ENCODE results near the gene C14orf180.

The C14orf180 gene

DNA sequence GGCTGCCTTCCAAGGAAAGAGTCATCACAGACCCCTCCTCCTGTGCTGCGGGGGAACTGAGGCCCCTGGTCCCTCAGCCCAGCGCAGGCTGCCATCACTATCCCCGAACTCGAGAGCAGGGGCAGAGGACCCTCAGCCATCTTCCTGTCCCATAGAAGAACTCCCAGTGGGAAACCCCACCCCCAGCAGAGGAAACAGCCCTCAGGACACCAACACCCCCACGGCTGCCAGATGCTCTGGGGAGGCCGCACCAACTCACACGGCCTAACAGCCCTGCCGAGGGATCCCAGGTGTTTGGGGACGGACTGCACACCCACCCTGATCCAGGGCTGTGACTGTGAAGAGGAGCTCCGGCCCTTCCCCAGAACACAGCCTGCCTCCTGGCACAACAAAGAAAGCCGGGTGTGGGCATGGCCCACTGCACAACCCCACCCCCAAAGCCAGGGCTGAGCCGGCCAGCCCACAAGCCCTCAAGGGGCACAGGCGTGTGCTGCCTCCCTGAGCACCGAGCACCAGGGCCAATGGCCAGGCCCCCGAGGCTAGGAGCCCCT, 16.3 kb upstream of the C14orf180 start:
- no peak for TF ChIP-seq EZH2 (IDR thresholded peaks at IDR 0.05)
- TF ChIP-seq FOXP2 (optimal IDR thresholded peaks at IDR 0.05; ENCODE audit: control extremely low read depth, extremely low read length, insufficient read depth), result no peak
- TF ChIP-seq POLR2AphosphoS5 (IDR thresholded peaks at IDR 0.05; ENCODE audit: borderline replicate concordance, low read depth, low read length), result no peak
- DNase-seq (ENCODE audit: low read depth, low spot score), result no peak
- Histone ChIP-seq H3K4me3 (no peak overlapping the region), H3K9me3 (ENCODE audit: low read depth, low read length) (no peaks in the 10 kb centered on the region), H3K27ac (no peak overlapping the region), H3K9ac (ENCODE audit: insufficient read length) (no peak overlapping the region), H3K36me3 (ENCODE audit: insufficient read depth, low read length) (no peaks in the 10 kb centered on the region)

DNA sequence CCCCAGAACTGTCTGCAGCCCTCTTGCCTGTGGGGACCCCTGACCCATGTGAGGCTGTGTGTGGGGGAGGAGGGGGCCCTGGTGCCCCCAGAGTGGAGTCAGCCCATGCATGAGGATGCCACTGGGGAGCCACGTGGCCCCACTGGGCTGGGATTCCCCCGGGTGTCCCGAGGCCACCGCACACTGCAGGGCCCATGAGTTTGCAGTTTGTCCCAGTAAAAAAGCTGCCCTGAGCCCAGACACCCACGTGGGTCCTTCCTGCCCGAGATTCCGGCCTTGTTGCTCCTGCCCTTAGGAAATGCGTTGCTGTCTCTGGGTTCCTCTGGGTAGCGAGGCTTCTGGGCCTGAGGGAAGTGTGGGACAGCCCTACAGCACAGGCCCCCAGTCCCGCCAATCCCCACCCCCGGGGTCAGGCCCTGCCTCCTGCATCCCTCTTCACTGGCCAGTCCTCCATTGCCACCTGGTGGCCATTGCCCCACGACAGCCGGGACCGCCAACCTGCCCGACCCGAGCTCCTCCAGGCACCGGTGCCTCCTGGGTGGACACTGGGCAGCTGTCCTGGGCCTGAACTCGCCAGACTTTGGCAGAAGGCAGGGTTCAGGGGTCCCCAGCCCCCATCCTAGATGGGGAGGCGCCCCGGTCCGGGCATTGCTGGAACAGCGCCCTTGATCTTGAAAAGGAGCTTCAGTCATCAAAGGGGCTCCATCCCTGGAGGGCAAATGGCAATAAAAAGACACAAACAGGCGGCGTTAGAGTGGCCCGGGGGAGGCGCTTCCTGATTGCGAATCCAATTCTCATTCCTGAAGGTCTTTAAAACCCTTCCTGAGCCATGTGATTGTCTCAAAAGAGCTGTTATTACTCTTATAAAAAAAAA, 15.6 kb upstream of the C14orf180 start:
- H3K36me3 ChIP-seq (ENCODE audit: insufficient read depth, low read length), result no peaks in the 10 kb centered on the region
- no peak overlapping the region for H3K27ac ChIP-seq
- no peak for DNase-seq (ENCODE audit: low read depth, low spot score)
- no peaks in the 10 kb centered on the region for H3K9me3 ChIP-seq (ENCODE audit: low read depth, low read length)
- no peak overlapping the region for H3K9ac ChIP-seq (ENCODE audit: insufficient read length)
- no peak overlapping the region for H3K4me3 ChIP-seq
- no peak for TF ChIP-seq FOXP2 (optimal IDR thresholded peaks at IDR 0.05; ENCODE audit: control extremely low read depth, extremely low read length, insufficient read depth)

DNA sequence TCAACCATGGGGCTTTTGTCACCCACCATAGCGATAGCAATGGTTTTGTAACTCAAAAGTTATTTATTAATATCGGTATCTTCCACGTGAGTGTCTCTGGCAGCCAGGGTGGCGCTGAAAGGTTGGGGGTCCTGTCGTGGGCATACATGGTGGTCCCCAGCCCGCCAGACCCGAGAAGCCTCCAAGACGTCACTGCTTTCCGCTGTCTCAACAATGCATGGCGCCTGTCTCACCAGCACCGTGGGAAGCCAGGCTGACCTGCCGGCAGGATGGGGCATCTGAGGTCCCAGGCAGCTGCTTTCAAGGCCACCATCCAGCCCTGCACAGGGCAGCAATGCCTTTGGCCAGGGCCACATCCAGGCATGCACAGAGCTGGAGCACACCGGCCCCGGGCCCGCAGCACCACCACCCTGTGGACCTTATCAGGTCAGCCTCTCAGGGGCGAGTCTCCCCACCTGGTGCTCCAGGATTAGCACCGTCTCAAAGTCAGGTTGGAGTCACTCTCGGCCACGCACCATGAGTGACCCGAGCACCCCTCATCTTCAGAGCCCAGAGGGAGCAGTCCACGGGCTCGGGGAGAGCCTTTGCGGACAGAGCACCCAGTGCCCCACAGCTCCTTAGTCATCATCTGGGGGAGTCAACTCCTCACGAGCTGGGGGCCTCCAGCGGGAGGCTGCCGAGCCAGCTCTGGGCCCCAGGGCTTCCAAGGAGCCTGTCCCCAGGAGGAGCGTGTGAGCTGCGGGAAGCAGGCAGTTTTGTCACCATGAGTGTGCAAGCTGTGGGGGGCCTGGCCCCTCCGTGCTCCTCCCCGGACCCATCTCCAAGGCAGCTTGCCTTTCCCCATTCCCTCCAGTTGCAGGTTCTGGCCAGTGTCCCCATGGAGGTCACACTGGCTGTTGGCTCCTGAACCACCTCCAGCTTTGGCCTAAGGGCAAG, 14.6 kb upstream of the C14orf180 start:
- no peaks in the 10 kb centered on the region for H3K9me3 ChIP-seq (ENCODE audit: low read depth, low read length)
- no peak overlapping the region for H3K4me3 ChIP-seq
- TF ChIP-seq EZH2 (IDR thresholded peaks at IDR 0.05) (no peak), FOXP2 (optimal IDR thresholded peaks at IDR 0.05; ENCODE audit: control extremely low read depth, extremely low read length, insufficient read depth) (no peak), POLR2AphosphoS5 (IDR thresholded peaks at IDR 0.05; ENCODE audit: borderline replicate concordance, low read depth, low read length) (no peak)
- no peak overlapping the region for H3K9ac ChIP-seq (ENCODE audit: insufficient read length)
- no peak overlapping the region for H3K27ac ChIP-seq
- no peaks in the 10 kb centered on the region for H3K36me3 ChIP-seq (ENCODE audit: insufficient read depth, low read length)
- no peak for DNase-seq (ENCODE audit: low read depth, low spot score)

DNA sequence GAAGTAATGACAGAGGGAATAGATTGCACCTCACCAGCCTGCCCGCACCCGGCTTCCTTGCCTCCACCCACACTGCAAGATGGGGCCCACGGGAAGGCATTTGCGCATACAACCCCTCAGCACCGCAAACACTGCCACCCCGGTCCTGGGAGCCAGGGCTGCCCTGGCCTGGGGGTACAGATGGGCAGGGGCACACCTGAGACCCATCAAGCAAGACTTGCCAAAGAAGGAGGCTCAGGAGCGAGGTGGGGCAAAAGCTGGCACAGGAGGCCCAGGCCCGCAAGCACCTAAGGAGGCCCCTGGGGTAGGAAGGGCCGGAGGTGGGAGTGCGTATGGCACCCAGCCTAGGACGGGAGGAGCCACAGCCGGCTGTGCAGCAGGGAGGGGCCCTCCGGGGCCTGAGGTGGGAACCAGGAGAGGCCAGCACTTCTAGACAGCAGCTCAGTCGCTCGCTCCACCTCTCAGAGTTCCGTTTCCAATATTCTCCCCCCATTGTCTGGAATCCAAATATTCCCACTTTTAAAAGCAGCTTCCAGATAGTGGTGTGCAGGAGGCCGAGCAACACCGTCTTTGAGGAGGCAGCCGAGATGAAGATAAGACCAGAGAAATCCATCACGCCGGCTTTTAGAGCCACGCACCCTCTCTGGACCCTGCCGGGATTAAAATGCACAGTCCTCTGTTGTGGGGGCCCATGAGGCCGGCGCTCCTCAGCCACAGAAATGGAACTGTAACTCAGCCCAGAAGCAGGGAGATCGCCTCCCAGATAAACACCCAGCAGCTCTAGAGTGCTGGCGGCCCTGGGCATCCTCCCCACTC, 12.2 kb upstream of the C14orf180 start:
- TF ChIP-seq POLR2AphosphoS5 (IDR thresholded peaks at IDR 0.05; ENCODE audit: borderline replicate concordance, low read depth, low read length) (no peak), FOXP2 (optimal IDR thresholded peaks at IDR 0.05; ENCODE audit: control extremely low read depth, extremely low read length, insufficient read depth) (no peak), EZH2 (IDR thresholded peaks at IDR 0.05) (no peak)
- Histone ChIP-seq H3K27ac (no peak overlapping the region), H3K4me3 (no peak overlapping the region), H3K36me3 (ENCODE audit: insufficient read depth, low read length) (no peaks in the 10 kb centered on the region), H3K9me3 (ENCODE audit: low read depth, low read length) (no peaks in the 10 kb centered on the region), H3K9ac (ENCODE audit: insufficient read length) (no peak overlapping the region)
- no peak for DNase-seq (ENCODE audit: low read depth, low spot score)

DNA sequence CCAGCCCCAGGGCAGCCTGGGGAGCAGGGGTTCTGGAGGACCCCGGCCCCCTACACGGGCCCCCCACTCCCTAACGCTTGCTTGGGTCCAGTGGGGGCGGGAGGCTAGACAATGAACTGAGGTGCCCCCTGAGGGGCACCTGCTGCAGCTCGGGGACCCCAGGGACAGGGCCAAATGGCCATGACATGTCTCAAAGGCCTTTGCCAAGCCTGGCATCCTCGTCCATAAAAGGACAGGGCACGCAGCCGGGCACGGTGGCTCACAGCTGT, 11.7 kb upstream of the C14orf180 start:
- TF ChIP-seq EZH2 (IDR thresholded peaks at IDR 0.05), result no peak
- no peak for TF ChIP-seq FOXP2 (optimal IDR thresholded peaks at IDR 0.05; ENCODE audit: control extremely low read depth, extremely low read length, insufficient read depth)
- no peak for TF ChIP-seq POLR2AphosphoS5 (IDR thresholded peaks at IDR 0.05; ENCODE audit: borderline replicate concordance, low read depth, low read length)
- no peaks in the 10 kb centered on the region for H3K9me3 ChIP-seq (ENCODE audit: low read depth, low read length)
- no peak for DNase-seq (ENCODE audit: low read depth, low spot score)
- H3K4me3 ChIP-seq, result no peak overlapping the region
- no peak overlapping the region for H3K9ac ChIP-seq (ENCODE audit: insufficient read length)
- H3K36me3 ChIP-seq (ENCODE audit: insufficient read depth, low read length), result no peaks in the 10 kb centered on the region
- H3K27ac ChIP-seq, result no peak overlapping the region

DNA sequence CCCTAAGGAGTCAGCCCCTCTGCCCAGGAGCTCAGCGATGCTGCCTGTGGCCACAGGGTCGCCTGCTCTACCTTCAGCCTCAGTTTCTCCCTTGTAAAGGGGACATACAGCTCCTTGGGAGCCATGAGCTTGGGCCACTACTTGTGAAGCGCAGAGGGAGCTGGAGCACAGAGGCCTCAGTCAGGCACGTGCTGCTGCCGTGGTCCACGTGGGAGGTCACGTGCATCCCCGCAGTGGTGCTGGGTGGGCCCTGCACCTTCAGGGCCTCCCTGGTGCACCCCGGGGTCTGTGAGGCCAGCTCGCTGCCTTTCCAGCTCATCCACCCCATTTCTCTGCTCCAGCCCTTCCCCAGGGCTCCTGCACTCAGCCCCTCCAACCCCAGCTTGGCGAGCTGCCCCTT, 10.9 kb upstream of the C14orf180 start:
- Histone ChIP-seq H3K36me3 (ENCODE audit: insufficient read depth, low read length) (no peaks in the 10 kb centered on the region), H3K9me3 (ENCODE audit: low read depth, low read length) (no peaks in the 10 kb centered on the region), H3K9ac (ENCODE audit: insufficient read length) (no peak overlapping the region), H3K27ac (no peak overlapping the region), H3K4me3 (no peak overlapping the region)
- no peak for DNase-seq (ENCODE audit: low read depth, low spot score)
- TF ChIP-seq POLR2AphosphoS5 (IDR thresholded peaks at IDR 0.05; ENCODE audit: borderline replicate concordance, low read depth, low read length), result no peak
- TF ChIP-seq EZH2 (IDR thresholded peaks at IDR 0.05), result no peak

DNA sequence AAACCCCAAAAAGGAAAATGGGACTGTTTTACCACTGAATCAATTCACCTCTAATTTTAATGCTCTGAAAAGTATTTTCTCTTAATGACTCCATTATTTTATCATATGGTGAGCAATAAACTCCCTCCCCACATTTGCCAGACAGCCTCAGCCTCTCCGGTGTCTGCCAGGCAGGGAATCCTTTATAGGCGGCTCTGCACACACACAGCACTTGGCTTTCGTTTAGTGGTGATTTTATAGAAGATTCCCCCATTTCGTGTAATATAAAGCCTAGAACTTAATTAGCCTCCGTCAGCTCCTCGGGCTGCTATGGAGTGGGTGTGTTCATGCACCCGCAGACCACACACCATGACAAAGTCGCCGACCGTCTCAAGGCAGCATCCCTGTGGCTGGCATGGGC, 10.1 kb upstream of the C14orf180 start:
- H3K4me3 ChIP-seq, result no peak overlapping the region
- DNase-seq (ENCODE audit: low read depth, low spot score), result no peak

DNA sequence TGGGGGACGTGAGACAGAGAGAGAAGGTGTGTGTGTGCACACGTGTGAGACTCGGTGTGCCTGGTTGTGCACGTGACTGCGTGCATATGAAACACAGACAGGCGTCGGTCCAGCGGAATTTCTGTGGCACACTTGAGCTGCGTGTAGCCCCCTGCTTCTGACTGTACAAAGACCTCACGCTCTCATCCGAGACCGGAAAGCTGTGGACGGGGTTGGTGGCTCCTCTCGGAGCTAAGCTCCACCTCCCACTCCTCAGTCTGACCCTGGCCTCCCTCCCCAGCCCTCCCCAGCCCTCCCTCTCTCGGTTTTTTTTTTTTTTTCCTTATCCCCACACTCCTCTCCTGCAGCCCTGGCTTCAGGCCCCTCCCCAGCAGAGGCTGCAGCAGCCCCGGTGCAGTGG, 8.3 kb upstream of the C14orf180 start:
- Histone ChIP-seq H3K27ac (no peak overlapping the region), H3K9ac (ENCODE audit: insufficient read length) (no peak overlapping the region), H3K4me3 (no peak overlapping the region), H3K9me3 (ENCODE audit: low read depth, low read length) (no peaks in the 10 kb centered on the region), H3K36me3 (ENCODE audit: insufficient read depth, low read length) (no peaks in the 10 kb centered on the region)
- DNase-seq (ENCODE audit: low read depth, low spot score), result no peak
- no peak for TF ChIP-seq EZH2 (IDR thresholded peaks at IDR 0.05)
- no peak for TF ChIP-seq POLR2AphosphoS5 (IDR thresholded peaks at IDR 0.05; ENCODE audit: borderline replicate concordance, low read depth, low read length)
- TF ChIP-seq FOXP2 (optimal IDR thresholded peaks at IDR 0.05; ENCODE audit: control extremely low read depth, extremely low read length, insufficient read depth), result no peak

More for the DNA sequence above, 10.1 kb upstream of the C14orf180 start:
- no peak overlapping the region for H3K9ac ChIP-seq (ENCODE audit: insufficient read length)
- H3K27ac ChIP-seq, result no peak overlapping the region
- H3K9me3 ChIP-seq (ENCODE audit: low read depth, low read length), result no peaks in the 10 kb centered on the region
- H3K36me3 ChIP-seq (ENCODE audit: insufficient read depth, low read length), result no peaks in the 10 kb centered on the region
- TF ChIP-seq FOXP2 (optimal IDR thresholded peaks at IDR 0.05; ENCODE audit: control extremely low read depth, extremely low read length, insufficient read depth) (no peak), POLR2AphosphoS5 (IDR thresholded peaks at IDR 0.05; ENCODE audit: borderline replicate concordance, low read depth, low read length) (no peak), EZH2 (IDR thresholded peaks at IDR 0.05) (no peak)
